Upper lobe of left lung (tissue), 6 donors: Measurements from ENCODE around the gene SMG9. TPM values are rescaled to one million over a fixed set of nuclear protein-coding genes. Genes with fewer than 3 reads are reported as not detected.

Experiments
- ATAC-seq, 2 donors: fragments of 200-7000 bp; cut with Tn5 transposase; one replicate each; pipeline ENCODE4 v1.9.1; 2022; ENCODE audit warnings: mild to moderate bottlenecking in 2 of 2, moderate library complexity in 2 of 2; ENCODE audit not compliant: low FRiP score in 2 of 2
- DNase-seq, 2 donors: peaks; one replicate each; pipeline ENCODE4 v3.0.0-alpha.2; 2019 to 2020
- H3K27ac ChIP-seq, 4 donors: fragments of 200-600 bp; sonication (generic); one replicate each; pipeline ENCODE4 v1.5.1; 2016 to 2019
- H3K27me3 ChIP-seq, 4 donors: fragments of 200-600 bp; sonication (generic); one replicate each; pipeline ENCODE4 v1.5.1; 2017 to 2019
- H3K36me3 ChIP-seq, 4 donors: fragments of 200-600 bp; sonication (generic); one replicate each; pipeline ENCODE4 v1.5.1; 2016 to 2019
- H3K4me1 ChIP-seq, 4 donors: fragments of 200-600 bp; sonication (generic); one replicate each; pipeline ENCODE4 v1.5.1; 2018 to 2019
- H3K4me3 ChIP-seq, 4 donors: fragments of 200-600 bp; sonication (generic); one replicate each; pipeline ENCODE4 v1.5.1; 2017 to 2019; ENCODE audit warnings: mild to moderate bottlenecking in 2 of 4, moderate library complexity in 1 of 4
- H3K9me3 ChIP-seq, 4 donors: fragments of 200-600 bp; sonication (generic); one replicate each; pipeline ENCODE4 v1.5.1; 2018 to 2019
- CTCF ChIP-seq, 6 experiments: fragments of 450-650 bp in 4 of 6; fragments of 200-600 bp in 2 of 6; sonication (generic) in 2 of 6; IDR thresholded peaks; one replicate each; pipeline ENCODE4 v1.5.1; 2016 to 2019; ENCODE audit warnings: antibody characterized with exemption in 6 of 6
- EP300 ChIP-seq, 4 donors: sonication (generic); formaldehyde crosslinking; IDR thresholded peaks; one replicate each; pipeline ENCODE4 v1.5.1; 2017; ENCODE audit warnings: antibody characterized with exemption in 4 of 4, control low read depth in 2 of 4
- POLR2A ChIP-seq, 4 donors: fragments of 450-650 bp; IDR thresholded peaks; one replicate each; pipeline ENCODE4 v1.5.1; 2016 to 2017; ENCODE audit warnings: antibody characterized with exemption in 4 of 4, mild to moderate bottlenecking in 2 of 4
- POLR2AphosphoS5 ChIP-seq, 2 donors: sonication (generic); formaldehyde crosslinking; IDR thresholded peaks; one replicate each; pipeline ENCODE4 v1.5.1; 2017; ENCODE audit warnings: antibody characterized with exemption in 2 of 2
- WGBS, 2 donors: methylation state at CpG; one replicate each; pipeline ENCODE4 v1.1.5; 2017 to 2018; 5-methylcytosine and 5-hydroxymethylcytosine counted together
- total RNA-seq, 6 donors: library from RNA; depleted of rRNA in 4 of 6; stranded (reverse); fragments of >200 nt in 4 of 6; gene quantifications; one replicate each; pipeline versions ENCODE4 v1.1.0 to v1.2.1, GENCODE V29; 2016 to 2021
- donor health status: DM: no; HTN: no; CAD: no; lungs with moderate emphysema.
- donor health status: DM: no; HTN: yes; CAD: no; lungs with severe emphysema.

The SMG9 gene
- total RNA-seq, 6 donors from 2014 or later = 23.0 to 119 (median 52.9) TPM

GRCh38 chr19:43731346-43731745 lies 23.4 kb downstream of the SMG9 start:
- 75 to 91% methylated on average over 4 to 8 of the region's 14 CpGs for WGBS, 2 donors
- no peak for TF ChIP-seq CTCF (IDR thresholded peaks at IDR 0.05)
- no peak for TF ChIP-seq POLR2AphosphoS5 (IDR thresholded peaks at IDR 0.05)
- TF ChIP-seq POLR2A (IDR thresholded peaks at IDR 0.05) = no peak
- TF ChIP-seq EP300 (IDR thresholded peaks at IDR 0.05) = no peak
- peaks cover 5 to 76% (median 59%) of the 10 kb centered on the region in 4 donors for H3K36me3 ChIP-seq
- H3K4me3 ChIP-seq = no peak overlapping the region
- ATAC-seq = peak in 1 of 2 donors; percentile 4
- DNase-seq = no peak
- H3K27me3 ChIP-seq = no peaks in the 10 kb centered on the region
- no peaks in the 10 kb centered on the region for H3K9me3 ChIP-seq
- H3K4me1 ChIP-seq = no peaks in the 10 kb centered on the region
- H3K27ac ChIP-seq = no peak overlapping the region

GRCh38 chr19:43729919-43730318 lies 24.8 kb downstream of the SMG9 start:
- no peak overlapping the region for H3K27ac ChIP-seq
- H3K36me3 ChIP-seq = peaks cover 5 to 67% (median 53%) of the 10 kb centered on the region in 4 donors
- no peaks in the 10 kb centered on the region for H3K4me1 ChIP-seq
- H3K4me3 ChIP-seq = no peak overlapping the region
- DNase-seq = no peak
- 82 to 86% methylated on average over 5 of the region's 5 CpGs for WGBS, 2 donors
- no peaks in the 10 kb centered on the region for H3K27me3 ChIP-seq
- no peaks in the 10 kb centered on the region for H3K9me3 ChIP-seq
- TF ChIP-seq POLR2AphosphoS5 (IDR thresholded peaks at IDR 0.05) = no peak
- TF ChIP-seq POLR2A (IDR thresholded peaks at IDR 0.05) = no peak
- no peak for TF ChIP-seq EP300 (IDR thresholded peaks at IDR 0.05)
- TF ChIP-seq CTCF (IDR thresholded peaks at IDR 0.05) = no peak
- no peak for ATAC-seq

DNA sequence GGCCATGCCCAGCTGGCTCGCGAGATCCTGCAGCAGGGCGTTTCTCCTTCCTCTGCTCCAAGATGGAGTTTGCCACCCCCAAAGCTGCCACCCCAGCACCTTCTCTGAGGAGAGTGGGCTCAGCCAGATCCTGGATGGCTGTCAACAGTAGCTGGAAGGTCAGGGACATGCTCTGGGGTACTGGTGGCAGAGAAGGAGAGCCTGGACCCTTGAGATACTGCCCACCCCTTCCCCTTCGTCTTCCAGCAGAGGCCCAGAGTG lies 27.2 kb downstream of the SMG9 start:
- TF ChIP-seq POLR2A (IDR thresholded peaks at IDR 0.05) = no peak
- TF ChIP-seq CTCF (IDR thresholded peaks at IDR 0.05) = no peak
- TF ChIP-seq POLR2AphosphoS5 (IDR thresholded peaks at IDR 0.05) = no peak
- TF ChIP-seq EP300 (IDR thresholded peaks at IDR 0.05) = no peak
- Histone ChIP-seq H3K9me3 (no peaks in the 10 kb centered on the region), H3K4me3 (no peak overlapping the region), H3K27me3 (no peaks in the 10 kb centered on the region), H3K4me1 (no peaks in the 10 kb centered on the region), H3K27ac (no peak overlapping the region), H3K36me3 (peaks cover 5 to 46% (median 31%) of the 10 kb centered on the region in 4 donors)
- no peak for DNase-seq
- 64 to 94% methylated on average over 3 to 4 of the region's 4 CpGs for WGBS, 2 donors
- ATAC-seq = no peak

GRCh38 chr19:43726736-43727592 lies 27.8 kb downstream of the SMG9 start:
- ATAC-seq (no peak), DNase-seq (no peak)
- Histone ChIP-seq H3K9me3 (no peaks in the 10 kb centered on the region), H3K36me3 (peaks cover 1 to 40% (median 26%) of the 10 kb centered on the region in 4 donors), H3K4me1 (no peaks in the 10 kb centered on the region), H3K27ac (no peak overlapping the region), H3K4me3 (no peak overlapping the region), H3K27me3 (no peaks in the 10 kb centered on the region)
- WGBS, 2 donors = 58 to 77% methylated on average over 9 to 15 of the region's 15 CpGs
- TF ChIP-seq CTCF (IDR thresholded peaks at IDR 0.05) (no peak), EP300 (IDR thresholded peaks at IDR 0.05) (no peak), POLR2AphosphoS5 (IDR thresholded peaks at IDR 0.05) (no peak), POLR2A (IDR thresholded peaks at IDR 0.05) (no peak)

DNA sequence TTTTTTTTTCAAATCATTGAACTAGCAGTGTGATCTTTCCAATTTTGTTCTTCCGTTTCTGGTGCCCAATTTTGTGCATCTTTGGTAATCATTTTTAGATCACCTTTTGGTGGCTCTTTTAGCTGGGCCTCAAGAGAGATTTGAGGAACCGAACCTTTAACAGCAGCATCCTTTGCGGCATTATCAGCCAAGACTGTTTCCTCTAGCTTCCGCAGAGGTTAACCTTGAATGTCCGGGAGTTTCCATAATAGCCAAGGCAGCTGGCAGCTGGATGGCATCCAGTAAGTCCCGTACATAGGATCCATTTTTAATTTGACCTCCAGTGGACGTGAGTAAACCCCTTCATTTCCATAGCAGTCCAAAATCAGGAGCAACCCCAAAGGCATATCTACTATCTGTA lies 29.3 kb downstream of the SMG9 start:
- H3K4me1 ChIP-seq = no peaks in the 10 kb centered on the region
- no peak overlapping the region for H3K27ac ChIP-seq
- WGBS, 2 donors = 33 to 38% methylated on average over 5 to 7 of the region's 7 CpGs
- H3K36me3 ChIP-seq = peaks cover 0 to 25% (median 12%) of the 10 kb centered on the region in 4 donors
- H3K4me3 ChIP-seq = no peak overlapping the region
- ATAC-seq (no peak), DNase-seq (no peak)
- no peaks in the 10 kb centered on the region for H3K27me3 ChIP-seq
- TF ChIP-seq POLR2A (IDR thresholded peaks at IDR 0.05) = no peak
- no peak for TF ChIP-seq EP300 (IDR thresholded peaks at IDR 0.05)
- TF ChIP-seq CTCF (IDR thresholded peaks at IDR 0.05) = no peak
- TF ChIP-seq POLR2AphosphoS5 (IDR thresholded peaks at IDR 0.05) = no peak
- no peaks in the 10 kb centered on the region for H3K9me3 ChIP-seq
